HG03342 (cell line): ENCODE measurements around the gene CHSY3.

Experiments used
- ATAC-seq: cut with Tn5 transposase; IDR thresholded peaks from one replicate; pipeline ENCODE4 v1.9.1; 2021; ENCODE audit warnings: mild to moderate bottlenecking, moderate library complexity; ENCODE audit not compliant: unreplicated experiment

CHSY3 gene

GRCh38 chr5:130090569-130091270 lies 186.5 kb downstream of the CHSY3 start:
- no peak for ATAC-seq

GRCh38 chr5:130092991-130093390 lies 188.7 kb downstream of the CHSY3 start:
- ATAC-seq: no peak

GRCh38 chr5:130096483-130096882 lies 192.2 kb downstream of the CHSY3 start:
- ATAC-seq: no peak

GRCh38 chr5:130099008-130099407 lies 194.7 kb downstream of the CHSY3 start:
- no peak for ATAC-seq

- ATAC-seq: peak; percentile 71
Measured at GRCh38 chr5:130102375-130102774, 198.1 kb downstream of the CHSY3 start.

GRCh38 chr5:130102960-130103359 lies 198.7 kb downstream of the CHSY3 start:
- no peak for ATAC-seq

GRCh38 chr5:130104895-130105688 lies 200.8 kb downstream of the CHSY3 start:
- ATAC-seq: no peak

GRCh38 chr5:130106480-130106879 lies 202.2 kb downstream of the CHSY3 start:
- ATAC-seq: no peak

- ATAC-seq: peak; percentile 77
Measured at GRCh38 chr5:130109152-130109551, 204.9 kb downstream of the CHSY3 start.

GRCh38 chr5:130110328-130110727 lies 206.1 kb downstream of the CHSY3 start:
- ATAC-seq: no peak

GRCh38 chr5:130111746-130112145 lies 207.5 kb downstream of the CHSY3 start:
- no peak for ATAC-seq

GRCh38 chr5:130112246-130112645 lies 208.0 kb downstream of the CHSY3 start:
- ATAC-seq: peak; percentile 76

GRCh38 chr5:130115686-130116085 lies 211.4 kb downstream of the CHSY3 start:
- no peak for ATAC-seq

- no peak for ATAC-seq
Measured at GRCh38 chr5:130116462-130116861, 212.2 kb downstream of the CHSY3 start.

- ATAC-seq: no peak
Measured at GRCh38 chr5:130116972-130117371, 212.7 kb downstream of the CHSY3 start.

- ATAC-seq: no peak
Measured at GRCh38 chr5:130126746-130127145, 222.5 kb downstream of the CHSY3 start.

- ATAC-seq: no peak
Measured at GRCh38 chr5:130135506-130135905, 231.2 kb downstream of the CHSY3 start.

- no peak for ATAC-seq
Measured at GRCh38 chr5:130136300-130136699, 232.0 kb downstream of the CHSY3 start.

GRCh38 chr5:130137681-130138080 lies 233.4 kb downstream of the CHSY3 start:
- no peak for ATAC-seq

GRCh38 chr5:130138406-130139045 lies 234.3 kb downstream of the CHSY3 start:
- ATAC-seq: no peak

- ATAC-seq: peak; percentile 76
Measured at GRCh38 chr5:130141659-130142320, 237.5 kb downstream of the CHSY3 start.
